ENCODE results near the gene WWOX. TPM values are rescaled to one million over a fixed set of nuclear protein-coding genes. Genes with fewer than 3 reads are reported as not detected.

Gene WWOX
- polyA plus RNA-seq, 1 donor from 2014 or later = 25.6 TPM

DNA sequence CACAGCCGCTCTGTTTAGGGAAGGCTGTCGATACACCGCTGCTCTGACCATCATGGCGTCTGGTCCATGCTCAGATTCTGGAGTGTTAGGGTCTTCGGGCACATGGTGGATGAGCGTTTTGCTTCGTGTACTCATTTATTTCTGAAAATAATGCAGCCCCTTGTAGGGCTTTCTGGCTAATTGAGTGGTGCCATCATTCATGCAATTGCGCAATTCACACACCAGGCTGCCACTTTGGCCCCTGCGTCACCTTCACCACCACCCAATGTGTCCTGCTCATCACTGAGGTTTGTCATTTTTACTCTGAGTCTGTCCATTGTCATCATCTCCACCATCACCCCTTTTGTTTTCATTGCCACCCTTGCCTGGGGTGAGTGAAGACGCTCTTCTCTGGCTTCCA, 557.4 kb downstream of the WWOX start:
- no peaks in the 10 kb centered on the region for H3K79me2 ChIP-seq (replicated peaks; ENCODE audit: insufficient read depth, low read length)

DNA sequence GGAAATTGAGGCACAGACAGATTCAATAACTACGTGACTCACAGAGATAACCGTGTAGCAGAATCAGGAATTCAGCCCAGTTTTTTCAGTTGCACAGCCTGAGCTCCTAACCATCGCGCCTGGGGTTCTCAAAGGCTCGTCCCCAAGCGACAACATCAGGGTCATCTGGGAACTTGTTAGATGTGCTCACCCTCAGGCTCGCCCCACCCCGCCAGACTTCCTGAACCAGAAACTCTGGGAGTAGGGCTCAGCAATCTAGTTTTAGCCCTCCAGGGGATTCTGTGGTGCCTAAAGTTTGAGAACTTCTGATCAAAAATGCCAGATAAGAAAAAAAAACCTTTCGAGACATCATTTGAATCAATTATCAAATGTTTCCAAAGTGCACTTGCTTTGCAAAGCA, 559.8 kb downstream of the WWOX start:
- no peaks in the 10 kb centered on the region for H3K27me3 ChIP-seq (ENCODE audit: insufficient read depth, low read depth, low read length)
- H3F3A ChIP-seq (ENCODE audit: insufficient read depth, low read length, poor library complexity, severe bottlenecking) = no peaks in the 10 kb centered on the region

More for the DNA sequence above, 557.4 kb downstream of the WWOX start:
- no peak overlapping the region for H3K9ac ChIP-seq (ENCODE audit: low read length)
- H3K36me3 ChIP-seq (ENCODE audit: insufficient read depth, low read length) = no peaks in the 10 kb centered on the region
- H3F3A ChIP-seq (ENCODE audit: insufficient read depth, low read length, poor library complexity, severe bottlenecking) = no peaks in the 10 kb centered on the region
- no peaks in the 10 kb centered on the region for H3K27me3 ChIP-seq (ENCODE audit: insufficient read depth, low read depth, low read length)
- H3K9me2 ChIP-seq (ENCODE audit: insufficient read depth, low read length) = no peaks in the 10 kb centered on the region
- H3K4me3 ChIP-seq (ENCODE audit: low read length) = no peak overlapping the region
- H2AFZ ChIP-seq (ENCODE audit: low read depth, low read length) = no peak overlapping the region
- no peak overlapping the region for H3K27ac ChIP-seq (ENCODE audit: low read length)
- H3K4me2 ChIP-seq (ENCODE audit: low read length) = no peak overlapping the region
- TF ChIP-seq EP300 (conservative IDR thresholded peaks at IDR 0.05; ENCODE audit: poor library complexity, severe bottlenecking) (no peak), TAF1 (IDR thresholded peaks at IDR 0.05; ENCODE audit: low read depth) (no peak), POLR2AphosphoS5 (IDR thresholded peaks at IDR 0.05) (no peak), SMC3 (conservative IDR thresholded peaks at IDR 0.05; ENCODE audit: poor library complexity) (no peak), EZH2 (IDR thresholded peaks at IDR 0.05; ENCODE audit: borderline replicate concordance, insufficient read depth, low read length, poor library complexity, severe bottlenecking) (no peak), RAD21 (conservative IDR thresholded peaks at IDR 0.05) (no peak), MXI1 (conservative IDR thresholded peaks at IDR 0.05; ENCODE audit: poor library complexity, severe bottlenecking) (no peak)
- TF ChIP-seq, protein P1, sequence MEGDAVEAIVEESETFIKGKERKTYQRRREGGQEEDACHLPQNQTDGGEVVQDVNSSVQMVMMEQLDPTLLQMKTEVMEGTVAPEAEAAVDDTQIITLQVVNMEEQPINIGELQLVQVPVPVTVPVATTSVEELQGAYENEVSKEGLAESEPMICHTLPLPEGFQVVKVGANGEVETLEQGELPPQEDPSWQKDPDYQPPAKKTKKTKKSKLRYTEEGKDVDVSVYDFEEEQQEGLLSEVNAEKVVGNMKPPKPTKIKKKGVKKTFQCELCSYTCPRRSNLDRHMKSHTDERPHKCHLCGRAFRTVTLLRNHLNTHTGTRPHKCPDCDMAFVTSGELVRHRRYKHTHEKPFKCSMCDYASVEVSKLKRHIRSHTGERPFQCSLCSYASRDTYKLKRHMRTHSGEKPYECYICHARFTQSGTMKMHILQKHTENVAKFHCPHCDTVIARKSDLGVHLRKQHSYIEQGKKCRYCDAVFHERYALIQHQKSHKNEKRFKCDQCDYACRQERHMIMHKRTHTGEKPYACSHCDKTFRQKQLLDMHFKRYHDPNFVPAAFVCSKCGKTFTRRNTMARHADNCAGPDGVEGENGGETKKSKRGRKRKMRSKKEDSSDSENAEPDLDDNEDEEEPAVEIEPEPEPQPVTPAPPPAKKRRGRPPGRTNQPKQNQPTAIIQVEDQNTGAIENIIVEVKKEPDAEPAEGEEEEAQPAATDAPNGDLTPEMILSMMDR (IDR thresholded peaks at IDR 0.05; ENCODE audit: poor library complexity, severe bottlenecking) = no peak
- TF ChIP-seq, protein P2, sequence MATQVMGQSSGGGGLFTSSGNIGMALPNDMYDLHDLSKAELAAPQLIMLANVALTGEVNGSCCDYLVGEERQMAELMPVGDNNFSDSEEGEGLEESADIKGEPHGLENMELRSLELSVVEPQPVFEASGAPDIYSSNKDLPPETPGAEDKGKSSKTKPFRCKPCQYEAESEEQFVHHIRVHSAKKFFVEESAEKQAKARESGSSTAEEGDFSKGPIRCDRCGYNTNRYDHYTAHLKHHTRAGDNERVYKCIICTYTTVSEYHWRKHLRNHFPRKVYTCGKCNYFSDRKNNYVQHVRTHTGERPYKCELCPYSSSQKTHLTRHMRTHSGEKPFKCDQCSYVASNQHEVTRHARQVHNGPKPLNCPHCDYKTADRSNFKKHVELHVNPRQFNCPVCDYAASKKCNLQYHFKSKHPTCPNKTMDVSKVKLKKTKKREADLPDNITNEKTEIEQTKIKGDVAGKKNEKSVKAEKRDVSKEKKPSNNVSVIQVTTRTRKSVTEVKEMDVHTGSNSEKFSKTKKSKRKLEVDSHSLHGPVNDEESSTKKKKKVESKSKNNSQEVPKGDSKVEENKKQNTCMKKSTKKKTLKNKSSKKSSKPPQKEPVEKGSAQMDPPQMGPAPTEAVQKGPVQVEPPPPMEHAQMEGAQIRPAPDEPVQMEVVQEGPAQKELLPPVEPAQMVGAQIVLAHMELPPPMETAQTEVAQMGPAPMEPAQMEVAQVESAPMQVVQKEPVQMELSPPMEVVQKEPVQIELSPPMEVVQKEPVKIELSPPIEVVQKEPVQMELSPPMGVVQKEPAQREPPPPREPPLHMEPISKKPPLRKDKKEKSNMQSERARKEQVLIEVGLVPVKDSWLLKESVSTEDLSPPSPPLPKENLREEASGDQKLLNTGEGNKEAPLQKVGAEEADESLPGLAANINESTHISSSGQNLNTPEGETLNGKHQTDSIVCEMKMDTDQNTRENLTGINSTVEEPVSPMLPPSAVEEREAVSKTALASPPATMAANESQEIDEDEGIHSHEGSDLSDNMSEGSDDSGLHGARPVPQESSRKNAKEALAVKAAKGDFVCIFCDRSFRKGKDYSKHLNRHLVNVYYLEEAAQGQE (IDR thresholded peaks at IDR 0.05; ENCODE audit: borderline replicate concordance) = no peak
- H3K9me3 ChIP-seq (ENCODE audit: low read length) = no peaks in the 10 kb centered on the region
- no peaks in the 10 kb centered on the region for H4K20me1 ChIP-seq (ENCODE audit: insufficient read depth)

More for the DNA sequence above, 559.8 kb downstream of the WWOX start:
- no peak overlapping the region for H2AFZ ChIP-seq (ENCODE audit: low read depth, low read length)
- H3K4me3 ChIP-seq (ENCODE audit: low read length) = no peak overlapping the region
- TF ChIP-seq, protein P2 (IDR thresholded peaks at IDR 0.05; ENCODE audit: borderline replicate concordance) = no peak
- TF ChIP-seq EP300 (conservative IDR thresholded peaks at IDR 0.05; ENCODE audit: poor library complexity, severe bottlenecking) (no peak), MXI1 (conservative IDR thresholded peaks at IDR 0.05; ENCODE audit: poor library complexity, severe bottlenecking) (no peak), POLR2AphosphoS5 (IDR thresholded peaks at IDR 0.05) (no peak)
- no peaks in the 10 kb centered on the region for H3K9me3 ChIP-seq (ENCODE audit: low read length)
- no peaks in the 10 kb centered on the region for H3K36me3 ChIP-seq (ENCODE audit: insufficient read depth, low read length)
- H3K9ac ChIP-seq (ENCODE audit: low read length) = no peak overlapping the region
- no peaks in the 10 kb centered on the region for H3K9me2 ChIP-seq (ENCODE audit: insufficient read depth, low read length)
- H3K79me2 ChIP-seq (replicated peaks; ENCODE audit: insufficient read depth, low read length) = no peaks in the 10 kb centered on the region
- H3K4me2 ChIP-seq (ENCODE audit: low read length) = no peak overlapping the region
- no peaks in the 10 kb centered on the region for H4K20me1 ChIP-seq (ENCODE audit: insufficient read depth)
- H3K27ac ChIP-seq (ENCODE audit: low read length) = no peak overlapping the region

All from neural cell (in vitro differentiated cells).